ENCODE measurements around the gene NOTCH3.

The NOTCH3 gene

GRCh38 chr19:15180451-15181390 lies 20.1 kb downstream of the NOTCH3 start:
- H3K23ac ChIP-seq (ENCODE audit: low read length): no peak overlapping the region
- WGBS (ENCODE audit: extremely low coverage, insufficient coverage, low lambda C conversion rate): no CpG with 5 or more reads among the region's 39 CpGs
- H3K4me2 ChIP-seq (ENCODE audit: low read length): no peak overlapping the region
- no peaks in the 10 kb centered on the region for H3K79me2 ChIP-seq (ENCODE audit: control insufficient read depth, insufficient read depth, low read length)
- H2BK120ac ChIP-seq (ENCODE audit: low read depth, low read length): no peak overlapping the region
- H4K8ac ChIP-seq (ENCODE audit: low read depth, low read length): no peak overlapping the region
- H2BK5ac ChIP-seq (ENCODE audit: low read length): no peak overlapping the region
- H3K36me3 ChIP-seq (ENCODE audit: control insufficient read depth, insufficient read depth, low read length): peaks cover 12% of the 10 kb centered on the region
- H2BK15ac ChIP-seq (replicated peaks; ENCODE audit: low read depth): no peak overlapping the region
- H3K27me3 ChIP-seq (ENCODE audit: insufficient read depth, low read length, poor library complexity): no peaks in the 10 kb centered on the region
- H2AK5ac ChIP-seq (ENCODE audit: low read length): no peak overlapping the region
- no peaks in the 10 kb centered on the region for H3K4me1 ChIP-seq (ENCODE audit: control insufficient read depth, low read depth, low read length)
- no peak overlapping the region for H3K18ac ChIP-seq (ENCODE audit: low read length)
- H3K79me1 ChIP-seq (ENCODE audit: low read length): peaks cover 1% of the 10 kb centered on the region
- no peak overlapping the region for H3K4me3 ChIP-seq (ENCODE audit: low read length)
- no peak overlapping the region for H3K27ac ChIP-seq (ENCODE audit: low read depth, low read length)
- peak; percentile 85 for DNase-seq
- no peak overlapping the region for H3K56ac ChIP-seq (ENCODE audit: low read length)
- H3K9ac ChIP-seq (ENCODE audit: low read length): no peak overlapping the region
- H3K4ac ChIP-seq (ENCODE audit: low read depth, low read length): no peak overlapping the region
- no peak overlapping the region for H4K5ac ChIP-seq (ENCODE audit: low read length)

- Histone ChIP-seq H3K23ac (ENCODE audit: low read length) (no peak overlapping the region), H3K79me1 (ENCODE audit: low read length) (peaks cover 2% of the 10 kb centered on the region), H4K8ac (ENCODE audit: low read depth, low read length) (no peak overlapping the region), H2BK120ac (ENCODE audit: low read depth, low read length) (no peak overlapping the region), H2BK5ac (ENCODE audit: low read length) (no peak overlapping the region), H2AK5ac (ENCODE audit: low read length) (no peak overlapping the region), H3K36me3 (ENCODE audit: control insufficient read depth, insufficient read depth, low read length) (peaks cover 6% of the 10 kb centered on the region), H3K4me2 (ENCODE audit: low read length) (no peak overlapping the region), H2BK15ac (replicated peaks; ENCODE audit: low read depth) (no peak overlapping the region), H3K79me2 (ENCODE audit: control insufficient read depth, insufficient read depth, low read length) (no peaks in the 10 kb centered on the region), H3K4me3 (ENCODE audit: low read length) (no peak overlapping the region), H3K9ac (ENCODE audit: low read length) (no peak overlapping the region), H3K4ac (ENCODE audit: low read depth, low read length) (no peak overlapping the region), H3K56ac (ENCODE audit: low read length) (no peak overlapping the region), H3K18ac (ENCODE audit: low read length) (no peak overlapping the region), H4K5ac (ENCODE audit: low read length) (no peak overlapping the region), H3K27me3 (ENCODE audit: insufficient read depth, low read length, poor library complexity) (no peaks in the 10 kb centered on the region), H3K4me1 (ENCODE audit: control insufficient read depth, low read depth, low read length) (no peaks in the 10 kb centered on the region), H3K27ac (ENCODE audit: low read depth, low read length) (no peak overlapping the region)
- peak; percentile 29 for DNase-seq
- WGBS (ENCODE audit: extremely low coverage, insufficient coverage, low lambda C conversion rate): no CpG with 5 or more reads among the region's 33 CpGs
Measured at GRCh38 chr19:15178629-15179308, 22.0 kb downstream of the NOTCH3 start.

DNA sequence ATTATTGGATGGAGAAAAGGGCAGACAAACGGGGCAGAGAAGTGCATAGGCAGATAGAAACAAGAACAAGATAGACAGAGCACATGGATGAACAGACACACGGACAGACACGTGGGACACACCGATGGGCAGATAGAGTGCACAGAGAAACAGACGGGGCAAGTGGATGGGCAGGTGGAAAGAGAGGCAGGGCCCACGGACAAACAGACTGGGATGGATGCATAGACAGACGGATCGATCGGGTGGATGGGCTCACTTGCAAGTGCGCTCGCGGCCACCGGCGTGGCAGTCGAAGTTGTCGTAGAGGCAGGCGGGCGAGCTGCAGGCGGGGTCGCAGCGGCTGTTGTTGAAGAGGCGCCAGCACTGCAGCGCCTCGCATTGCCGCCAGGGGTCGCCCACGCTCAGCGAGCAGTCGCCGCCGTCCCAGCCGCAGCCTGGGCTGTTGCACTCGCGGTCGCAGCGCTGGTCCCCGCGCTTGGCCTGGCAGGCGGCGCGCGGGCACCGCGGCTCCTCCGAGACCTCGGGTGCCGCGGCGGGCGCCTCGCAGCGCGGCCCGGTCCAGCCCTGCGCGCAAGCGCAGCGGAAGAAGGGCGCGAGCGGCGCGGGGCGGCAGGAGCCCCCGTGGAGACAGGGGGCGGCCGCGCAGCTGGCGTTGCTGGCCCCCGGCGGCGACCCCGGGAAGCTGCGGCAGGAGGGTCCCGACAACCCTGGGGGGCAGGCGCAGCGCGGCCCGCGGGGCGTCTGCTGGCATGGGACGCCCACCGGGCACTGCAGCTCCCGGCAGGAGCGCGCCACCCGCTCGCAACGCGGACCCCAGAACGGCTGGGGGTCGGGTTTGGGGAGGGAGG lies 23.3 kb downstream of the NOTCH3 start:
- no peak overlapping the region for H2AK5ac ChIP-seq (ENCODE audit: low read length)
- H3K18ac ChIP-seq (ENCODE audit: low read length): no peak overlapping the region
- H4K5ac ChIP-seq (ENCODE audit: low read length): no peak overlapping the region
- no CpG with 5 or more reads among the region's 92 CpGs for WGBS (ENCODE audit: extremely low coverage, insufficient coverage, low lambda C conversion rate)
- peak overlapping the region; percentile 36 for H3K9ac ChIP-seq (ENCODE audit: low read length)
- no peak overlapping the region for H2BK5ac ChIP-seq (ENCODE audit: low read length)
- no peaks in the 10 kb centered on the region for H3K79me2 ChIP-seq (ENCODE audit: control insufficient read depth, insufficient read depth, low read length)
- H3K36me3 ChIP-seq (ENCODE audit: control insufficient read depth, insufficient read depth, low read length): peaks cover 6% of the 10 kb centered on the region
- DNase-seq: peak; percentile 85
- H3K23ac ChIP-seq (ENCODE audit: low read length): no peak overlapping the region
- H3K4me3 ChIP-seq (ENCODE audit: low read length): no peak overlapping the region
- H2BK120ac ChIP-seq (ENCODE audit: low read depth, low read length): no peak overlapping the region
- no peak overlapping the region for H3K4ac ChIP-seq (ENCODE audit: low read depth, low read length)
- peak overlapping the region; percentile 39 for H3K4me2 ChIP-seq (ENCODE audit: low read length)
- no peak overlapping the region for H3K27ac ChIP-seq (ENCODE audit: low read depth, low read length)
- H4K8ac ChIP-seq (ENCODE audit: low read depth, low read length): no peak overlapping the region
- H3K4me1 ChIP-seq (ENCODE audit: control insufficient read depth, low read depth, low read length): no peaks in the 10 kb centered on the region
- H2BK15ac ChIP-seq (replicated peaks; ENCODE audit: low read depth): no peak overlapping the region
- no peaks in the 10 kb centered on the region for H3K27me3 ChIP-seq (ENCODE audit: insufficient read depth, low read length, poor library complexity)
- peaks cover 2% of the 10 kb centered on the region for H3K79me1 ChIP-seq (ENCODE audit: low read length)
- peak overlapping the region; percentile 44 for H3K56ac ChIP-seq (ENCODE audit: low read length)

DNA sequence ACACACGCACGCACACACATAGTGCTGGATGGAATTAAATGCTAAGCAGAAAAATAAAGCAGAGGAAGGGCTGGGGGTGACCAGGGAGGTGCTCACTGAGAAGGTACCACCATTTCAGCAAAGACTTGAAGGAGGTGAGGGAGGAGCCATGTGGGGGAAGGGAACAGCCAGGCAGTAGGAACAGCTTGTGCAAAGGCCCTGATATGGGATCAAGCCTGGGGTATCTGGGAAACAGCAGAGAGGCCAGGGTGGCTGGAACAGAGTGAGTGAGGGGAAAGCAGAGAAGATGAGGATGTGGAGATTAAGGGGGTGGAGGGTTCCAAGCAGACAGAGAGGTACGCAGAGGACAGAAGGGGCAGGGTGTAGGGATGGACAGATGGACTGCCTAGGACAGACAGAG lies 25.2 kb downstream of the NOTCH3 start:
- H2BK5ac ChIP-seq (ENCODE audit: low read length): no peak overlapping the region
- no peak overlapping the region for H3K4me3 ChIP-seq (ENCODE audit: low read length)
- no peak overlapping the region for H3K18ac ChIP-seq (ENCODE audit: low read length)
- WGBS (ENCODE audit: extremely low coverage, insufficient coverage, low lambda C conversion rate): no CpG with 5 or more reads among the region's 3 CpGs
- no peaks in the 10 kb centered on the region for H3K27me3 ChIP-seq (ENCODE audit: insufficient read depth, low read length, poor library complexity)
- no peak overlapping the region for H3K9ac ChIP-seq (ENCODE audit: low read length)
- no peak overlapping the region for H3K4me2 ChIP-seq (ENCODE audit: low read length)
- H3K79me2 ChIP-seq (ENCODE audit: control insufficient read depth, insufficient read depth, low read length): no peaks in the 10 kb centered on the region
- peaks cover 2% of the 10 kb centered on the region for H3K79me1 ChIP-seq (ENCODE audit: low read length)
- H4K5ac ChIP-seq (ENCODE audit: low read length): no peak overlapping the region
- no peak overlapping the region for H3K56ac ChIP-seq (ENCODE audit: low read length)
- no peak overlapping the region for H3K23ac ChIP-seq (ENCODE audit: low read length)
- H3K4ac ChIP-seq (ENCODE audit: low read depth, low read length): no peak overlapping the region
- no peak overlapping the region for H4K8ac ChIP-seq (ENCODE audit: low read depth, low read length)
- no peak overlapping the region for H2BK120ac ChIP-seq (ENCODE audit: low read depth, low read length)
- no peak overlapping the region for H3K27ac ChIP-seq (ENCODE audit: low read depth, low read length)
- DNase-seq: no peak
- H2BK15ac ChIP-seq (replicated peaks; ENCODE audit: low read depth): no peak overlapping the region
- H3K4me1 ChIP-seq (ENCODE audit: control insufficient read depth, low read depth, low read length): no peaks in the 10 kb centered on the region
- H2AK5ac ChIP-seq (ENCODE audit: low read length): no peak overlapping the region
- H3K36me3 ChIP-seq (ENCODE audit: control insufficient read depth, insufficient read depth, low read length): peaks cover 6% of the 10 kb centered on the region

DNA sequence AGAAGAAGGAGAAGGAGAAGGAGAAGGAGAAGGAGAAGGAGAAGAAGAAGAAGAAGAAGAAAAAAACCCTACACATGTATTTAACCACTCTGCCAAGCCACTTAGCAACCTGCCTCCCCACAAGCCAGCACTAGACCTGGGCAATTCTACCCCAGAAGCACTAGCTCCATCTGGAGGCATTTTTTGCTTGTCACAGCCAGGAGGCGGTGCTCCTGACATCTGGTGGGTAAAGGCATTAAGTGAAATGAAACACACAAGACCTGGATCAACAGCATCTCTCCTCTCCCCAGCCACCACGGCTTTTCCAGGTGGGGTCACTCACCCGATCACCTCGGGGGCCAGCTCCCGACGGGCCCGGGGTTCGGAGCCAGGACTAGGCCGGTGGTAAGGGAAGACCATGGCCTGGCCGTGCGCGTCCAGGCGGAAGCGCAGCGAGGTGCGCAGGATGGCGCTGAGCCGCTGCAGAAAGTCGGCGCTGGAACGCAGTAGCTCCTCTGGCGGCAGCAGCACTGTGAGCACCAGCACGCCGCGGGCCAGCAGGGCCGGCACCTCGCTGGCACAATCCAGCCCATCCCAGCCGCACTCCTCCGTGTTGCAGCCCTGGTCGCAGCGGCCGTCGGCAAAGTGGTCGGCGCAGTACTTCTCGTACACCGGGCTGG lies 26.9 kb downstream of the NOTCH3 start:
- Histone ChIP-seq H2BK15ac (replicated peaks; ENCODE audit: low read depth) (no peak overlapping the region), H3K9ac (ENCODE audit: low read length) (no peak overlapping the region), H3K56ac (ENCODE audit: low read length) (no peak overlapping the region), H3K4me1 (ENCODE audit: control insufficient read depth, low read depth, low read length) (no peaks in the 10 kb centered on the region), H3K4me3 (ENCODE audit: low read length) (no peak overlapping the region), H3K36me3 (ENCODE audit: control insufficient read depth, insufficient read depth, low read length) (peaks cover under 1% of the 10 kb centered on the region), H3K4ac (ENCODE audit: low read depth, low read length) (no peak overlapping the region), H3K27ac (ENCODE audit: low read depth, low read length) (no peak overlapping the region), H2BK5ac (ENCODE audit: low read length) (no peak overlapping the region), H2BK120ac (ENCODE audit: low read depth, low read length) (no peak overlapping the region), H3K79me2 (ENCODE audit: control insufficient read depth, insufficient read depth, low read length) (no peaks in the 10 kb centered on the region), H3K4me2 (ENCODE audit: low read length) (no peak overlapping the region), H3K23ac (ENCODE audit: low read length) (no peak overlapping the region), H3K79me1 (ENCODE audit: low read length) (peaks cover 2% of the 10 kb centered on the region), H3K18ac (ENCODE audit: low read length) (no peak overlapping the region), H4K8ac (ENCODE audit: low read depth, low read length) (no peak overlapping the region), H4K5ac (ENCODE audit: low read length) (no peak overlapping the region), H3K27me3 (ENCODE audit: insufficient read depth, low read length, poor library complexity) (no peaks in the 10 kb centered on the region), H2AK5ac (ENCODE audit: low read length) (no peak overlapping the region)
- peak; percentile 52 for DNase-seq
- WGBS (ENCODE audit: extremely low coverage, insufficient coverage, low lambda C conversion rate): no CpG with 5 or more reads among the region's 37 CpGs

Data from mesendoderm (in vitro differentiated cells).